PC-3 (cell line): Measurements from ENCODE around the gene SHROOM1.

Source experiments
- CTCF ChIP-seq: fragments of 300-600 bp; sonication (generic); conservative IDR thresholded peaks from 2 replicates; pipeline ENCODE4 v1.5.1; 2017; ENCODE audit warnings: antibody characterized with exemption, low read depth, mild to moderate bottlenecking, low read length
- EZH2 ChIP-seq: fragments of 300-600 bp; sonication (generic); IDR thresholded peaks from one replicate; pipeline ENCODE4 v1.6.1; 2017; ENCODE audit warnings: antibody characterized with exemption, mild to moderate bottlenecking, low read length; ENCODE audit not compliant: unreplicated experiment
- EZH2phosphoT487 ChIP-seq: fragments of 300-600 bp; sonication (generic); IDR thresholded peaks from 2 replicates; pipeline ENCODE4 v1.6.1; 2018; ENCODE audit warnings: mild to moderate bottlenecking, antibody characterized with exemption, low read length, borderline replicate concordance

- TF ChIP-seq EZH2phosphoT487 (no peak), CTCF (no peak), EZH2 (no peak)
Measured at GRCh38 chr5:132814503-132815294, 15.7 kb downstream of the SHROOM1 start.
